Duodenal mucosa (tissue), 2 donors: Measurements from ENCODE around the gene RFNG.

Source experiments
- H3K27ac ChIP-seq: one replicate; pipeline ENCODE4 v1.7.0; 2013; ENCODE audit warnings: low read depth, low read length
- H3K27me3 ChIP-seq, 2 donors: one replicate each; pipeline ENCODE4 v1.7.0; 2013; ENCODE audit warnings: low read length in 2 of 2, control low read depth in 1 of 2; ENCODE audit not compliant: insufficient read depth in 2 of 2, control insufficient read depth in 1 of 2
- H3K36me3 ChIP-seq, 2 donors: one replicate each; pipeline ENCODE4 v1.7.0; 2013; ENCODE audit warnings: low read length in 2 of 2, control low read depth in 1 of 2; ENCODE audit not compliant: insufficient read depth in 2 of 2, control insufficient read depth in 1 of 2
- H3K4me1 ChIP-seq, 2 donors: one replicate each; pipeline ENCODE4 v1.7.0; 2013; ENCODE audit warnings: low read length in 2 of 2, control low read depth in 1 of 2; ENCODE audit not compliant: insufficient read depth in 2 of 2, control insufficient read depth in 1 of 2
- H3K4me3 ChIP-seq, 2 donors: one replicate each; pipeline ENCODE4 v1.7.0; 2013; ENCODE audit warnings: low read length in 2 of 2, low read depth in 1 of 2
- H3K9ac ChIP-seq, 2 donors: one replicate each; pipeline ENCODE4 v1.7.0; 2013; ENCODE audit warnings: low read length in 2 of 2, low read depth in 1 of 2
- H3K9me3 ChIP-seq, 2 donors: one replicate each; pipeline ENCODE4 v1.7.0; 2013; ENCODE audit warnings: low read length in 2 of 2, control low read depth in 1 of 2; ENCODE audit not compliant: control insufficient read depth in 1 of 2

RFNG gene

DNA sequence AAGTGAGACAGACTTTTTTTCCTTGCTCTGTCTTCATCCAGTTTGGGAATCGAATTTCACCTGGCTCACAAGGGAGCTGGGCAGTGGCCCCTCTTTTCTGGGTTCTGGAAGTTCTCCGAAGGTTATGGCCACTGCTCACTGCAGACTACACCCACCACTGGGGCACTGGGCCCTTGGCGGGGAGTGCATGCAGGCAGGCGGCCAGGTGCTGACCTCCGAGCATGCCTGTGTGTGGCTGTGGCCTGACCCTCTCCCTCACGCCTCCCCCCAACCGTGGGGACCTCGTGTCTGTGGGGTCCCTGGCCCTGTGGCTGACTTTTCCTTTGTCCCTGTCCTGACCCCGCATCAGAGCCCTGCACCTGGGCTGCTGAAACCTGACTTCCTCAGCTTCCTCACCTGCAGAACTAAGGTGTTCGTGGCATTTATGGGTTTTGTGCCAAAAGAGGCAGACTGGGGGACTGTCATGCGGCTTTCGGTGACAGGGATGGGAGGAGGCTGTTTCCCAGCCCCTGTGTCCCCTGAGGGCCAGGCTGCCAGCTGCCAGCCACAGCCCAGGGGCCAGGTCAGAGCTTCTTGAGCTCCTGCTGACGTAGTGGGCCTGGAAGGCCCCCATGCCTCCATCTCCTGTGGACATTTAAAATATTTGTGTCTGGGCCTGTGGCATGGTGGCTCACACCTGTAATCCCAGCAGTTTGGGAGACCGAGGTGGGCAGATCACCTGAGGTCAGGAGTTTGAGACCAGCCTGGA is 52.7 kb downstream of the RFNG start:
- Histone ChIP-seq H3K9me3 (no peaks in the 10 kb centered on the region), H3K27me3 (no peaks in the 10 kb centered on the region), H3K36me3 (peaks cover 3 to 17% of the 10 kb centered on the region in 2 donors), H3K27ac (no peak overlapping the region), H3K4me1 (peaks cover 14 to 19% of the 10 kb centered on the region in 2 donors), H3K4me3 (no peak overlapping the region), H3K9ac (no peak overlapping the region)

DNA sequence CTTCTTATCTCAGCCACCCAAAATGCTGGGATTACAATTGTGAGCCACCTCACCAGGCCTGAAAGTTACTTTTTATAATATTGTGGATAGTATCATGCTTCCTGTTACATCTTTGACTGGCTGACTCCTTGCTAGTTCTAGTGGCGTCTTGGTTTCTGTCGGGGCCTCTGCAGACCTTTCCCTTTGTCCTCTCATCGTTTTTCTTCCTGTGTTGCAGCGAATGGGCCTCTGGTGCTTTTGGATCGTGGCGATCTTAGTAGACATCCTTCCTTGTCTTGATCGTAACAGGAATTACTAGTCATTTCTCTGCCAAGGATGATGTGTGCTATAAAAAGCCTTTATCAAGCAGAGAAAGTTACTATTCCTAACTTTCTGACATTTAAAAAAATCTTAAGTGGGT is 53.4 kb downstream of the RFNG start:
- no peak overlapping the region for H3K27ac ChIP-seq
- H3K36me3 ChIP-seq, result peaks cover 4 to 18% of the 10 kb centered on the region in 2 donors
- H3K4me1 ChIP-seq, result peaks cover 14 to 19% of the 10 kb centered on the region in 2 donors
- no peak overlapping the region for H3K9ac ChIP-seq
- H3K27me3 ChIP-seq, result no peaks in the 10 kb centered on the region
- H3K9me3 ChIP-seq, result no peaks in the 10 kb centered on the region
- H3K4me3 ChIP-seq, result no peak overlapping the region
